HepG2 (cell line): ENCODE data around the gene DVL3. TPM values are rescaled to one million over a fixed set of nuclear protein-coding genes. Genes with fewer than 3 reads are reported as not detected.

Source experiments
- ATF1 ChIP-seq: IDR thresholded peaks from 2 replicates; pipeline ENCODE4 v1.6.1; 2016; ENCODE audit warnings: mild to moderate bottlenecking, control low read depth
- GZF1 ChIP-seq: sonication (generic); formaldehyde crosslinking; IDR thresholded peaks from 2 replicates; pipeline ENCODE4 v1.5.1; 2020; ENCODE audit warnings: mild to moderate bottlenecking, missing genetic modification reagents
- HNF1A ChIP-seq, 2 experiments: sonication (generic) in 1 of 2; formaldehyde crosslinking in 1 of 2; IDR thresholded peaks; 2 replicates each; pipeline versions ENCODE4 v1.4.0 to v1.6.1; 2016 to 2020; ENCODE audit warnings: borderline replicate concordance in 1 of 2, low read depth in 1 of 2, mild to moderate bottlenecking in 1 of 2, missing genetic modification reagents in 1 of 2
- HNF4G ChIP-seq, 2 experiments: sonication (generic) in 1 of 2; formaldehyde crosslinking in 1 of 2; IDR thresholded peaks; 2 replicates each; pipeline versions ENCODE4 v1.4.0 to v1.6.1; 2011 to 2020; ENCODE audit warnings: borderline replicate concordance in 2 of 2, low read depth in 2 of 2, mild to moderate bottlenecking in 2 of 2, low read length in 1 of 2, missing genetic modification reagents in 1 of 2, moderate library complexity in 1 of 2
- KAT8 ChIP-seq: IDR thresholded peaks from 2 replicates; pipeline ENCODE4 v1.6.1; 2016; ENCODE audit warnings: missing genetic modification reagents, missing compliant biosample characterization
- KDM4B ChIP-seq: sonication (generic); formaldehyde crosslinking; IDR thresholded peaks from 2 replicates; pipeline ENCODE4 v1.4.0; 2020; ENCODE audit warnings: missing genetic modification reagents
- LCORL ChIP-seq, 2 experiments: fragments of 450-650 bp in 1 of 2; sonication (generic) in 1 of 2; formaldehyde crosslinking in 1 of 2; IDR thresholded peaks; 2 replicates each; pipeline versions ENCODE4 v1.5.0 to v1.6.1; 2017 to 2020; ENCODE audit warnings: antibody characterized with exemption in 1 of 2, missing genetic modification reagents in 1 of 2
- MTA1 ChIP-seq: sonication (generic); formaldehyde crosslinking; IDR thresholded peaks from 2 replicates; pipeline ENCODE4 v1.4.0; 2020; ENCODE audit warnings: missing genetic modification reagents, mild to moderate bottlenecking, borderline replicate concordance
- NR2F2 ChIP-seq: IDR thresholded peaks from 2 replicates; pipeline ENCODE4 v1.6.1; 2012; ENCODE audit warnings: low read depth, inconsistent platforms, borderline replicate concordance
- POGK ChIP-seq: sonication (generic); formaldehyde crosslinking; conservative IDR thresholded peaks from 2 replicates; pipeline ENCODE4 v1.8.0; 2022; ENCODE audit warnings: mild to moderate bottlenecking, moderate library complexity, missing genetic modification reagents
- POLR2AphosphoS2 ChIP-seq: IDR thresholded peaks from 2 replicates; pipeline ENCODE4 v1.6.1; 2011; ENCODE audit warnings: low read depth, low read length, improper control_type of control experiment
- PRMT3 ChIP-seq: sonication (generic); formaldehyde crosslinking; IDR thresholded peaks from 2 replicates; pipeline ENCODE4 v1.8.1; 2022; ENCODE audit warnings: low read depth, mild to moderate bottlenecking, moderate library complexity, missing genetic modification reagents, borderline replicate concordance
- RBM22 ChIP-seq: fragments of 200-400 bp; formaldehyde crosslinking; optimal IDR thresholded peaks from 2 replicates; pipeline ENCODE3; 2017; ENCODE audit warnings: mild to moderate bottlenecking, low read length, moderate library complexity
- SPEN ChIP-seq: sonication (generic); formaldehyde crosslinking; IDR thresholded peaks from 2 replicates; pipeline ENCODE4 v1.5.1; 2020; ENCODE audit warnings: low read depth, mild to moderate bottlenecking, missing genetic modification reagents
- TFE3 ChIP-seq: IDR thresholded peaks from 2 replicates; pipeline ENCODE4 v1.6.1; 2016
- ZFY ChIP-seq: sonication (generic); formaldehyde crosslinking; IDR thresholded peaks from 2 replicates; pipeline ENCODE4 v1.4.0; 2020; ENCODE audit warnings: missing genetic modification reagents
- ZMYM4 ChIP-seq: sonication (generic); formaldehyde crosslinking; IDR thresholded peaks from 2 replicates; pipeline ENCODE4 v1.8.1; 2023; ENCODE audit warnings: mild to moderate bottlenecking, missing genetic modification reagents
- ZNF7 ChIP-seq: IDR thresholded peaks from 2 replicates; pipeline ENCODE4 v1.6.1; 2016; ENCODE audit warnings: missing biosample characterization, missing genetic modification reagents
- ZNF709 ChIP-seq: sonication (generic); formaldehyde crosslinking; IDR thresholded peaks from 2 replicates; pipeline ENCODE4 v1.5.0; 2020; ENCODE audit warnings: mild to moderate bottlenecking, missing genetic modification reagents
- ZNF724P ChIP-seq: sonication (generic); formaldehyde crosslinking; IDR thresholded peaks from 2 replicates; pipeline ENCODE4 v1.8.0; 2022; ENCODE audit warnings: missing genetic modification reagents, borderline replicate concordance
- polyA plus RNA-seq, 8 experiments: library from polyadenylated mRNA; depleted of rRNA in 3 of 8; stranded (reverse) in 7 of 8; unstranded in 1 of 8; fragments of >200 nt; fragmentation: Illumina TruSeq in 4 of 8; extraction: Trizol in 4 of 8; gene quantifications; 2 replicates each; pipeline versions ENCODE4 v1.2.1 to v1.2.3, GENCODE V29; 2011 to 2016; ENCODE audit warnings: low read depth in 4 of 8, missing spikeins in 1 of 8, mixed read lengths in 1 of 8; ENCODE audit not compliant: insufficient read depth in 1 of 8
- total RNA-seq, 5 experiments: library from RNA; depleted of rRNA; stranded (reverse); fragments of >200 nt; fragmentation: Illumina TruSeq; extraction: Trizol; gene quantifications; 2 replicates each; pipeline ENCODE4 v1.2.3, GENCODE V29; 2016; ENCODE audit warnings: low read depth in 1 of 5

DVL3 gene
- total and polyA plus RNA-seq, 2 of the 13 experiments (the other 11 are each of a cell fraction or from before 2014, with no cell fraction given): 29.0 to 36.1 TPM

DNA sequence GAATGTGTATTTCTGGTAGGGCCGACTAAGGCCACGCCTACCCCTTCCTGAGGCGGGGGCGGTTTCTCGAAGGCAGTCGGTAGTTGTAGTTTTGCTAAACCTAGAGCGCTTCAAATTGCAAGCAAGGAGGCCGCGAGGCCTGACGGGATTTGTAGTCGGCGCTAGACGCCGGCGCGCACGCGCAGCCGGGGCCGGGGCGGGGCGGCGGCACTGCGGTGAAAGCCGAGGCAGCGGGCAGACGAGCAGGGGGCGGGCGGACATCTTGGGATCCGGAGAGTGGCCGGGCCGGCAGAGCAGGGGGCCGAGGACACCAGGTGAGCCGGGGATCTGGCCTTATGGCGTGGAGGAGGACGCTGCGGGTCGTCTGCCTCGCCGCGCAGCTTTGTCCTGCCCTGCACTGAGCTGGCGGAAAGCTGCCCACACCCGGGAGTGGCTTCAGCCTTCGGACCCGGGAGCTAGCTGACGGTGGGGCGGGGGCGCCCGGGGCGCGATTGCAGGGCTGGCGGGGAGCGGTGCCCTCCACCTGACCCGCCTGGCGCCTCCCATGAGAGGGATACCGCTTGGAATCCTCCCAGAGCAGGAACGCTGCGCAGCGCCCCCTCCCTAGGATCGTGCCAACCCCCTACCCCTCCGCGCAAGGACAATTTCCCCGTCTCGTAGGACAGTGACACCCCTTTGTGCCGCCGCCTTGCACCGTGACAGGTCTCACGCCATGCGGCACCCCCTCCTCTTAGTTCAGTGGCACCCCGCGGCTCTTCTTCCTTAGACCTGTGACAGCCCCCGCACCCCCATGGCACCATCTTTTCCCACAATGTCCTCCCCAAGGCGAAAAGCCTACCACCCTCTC is 19.7 kb downstream of the DVL3 start, which contains the start of gene AP2M1 (continued):
- TF ChIP-seq POLR2AphosphoS2 (0 out of 2 replicates have a peak, but pooled peaks have one; percentile 38), TFE3 (CRISPR knock-in tag) (peak; percentile 30; the same call in 1 of the 2 replicates), LCORL (IDR thresholded peaks at IDR 0.05) (no peak), LCORL (CRISPR knock-in tag; IDR thresholded peaks at IDR 0.05) (peak; percentile 73), ATF1 (no peak), ZFY (peak; percentile 67), POGK (CRISPR knock-in tag) (peak; percentile 70), GZF1 (CRISPR knock-in tag) (no peak), ZNF724P (CRISPR knock-in tag) (no peak), HNF1A (IDR thresholded peaks at IDR 0.05; ENCODE audit: low read depth) (0 out of 2 replicates have a peak, but pooled peaks have one; percentile 26), HNF1A (CRISPR knock-in tag; IDR thresholded peaks at IDR 0.05; ENCODE audit: borderline replicate concordance) (no peak), MTA1 (CRISPR knock-in tag) (0 out of 2 replicates have a peak, but pooled peaks have one; percentile 2), SPEN (peak; percentile 63; the same call in 1 of the 2 replicates), ZMYM4 (CRISPR knock-in tag) (peak; percentile 44; the same call in 1 of the 2 replicates), KAT8 (CRISPR knock-in tag) (peak; percentile 44; the same call in 1 of the 2 replicates), PRMT3 (no peak), KDM4B (CRISPR knock-in tag) (no peak), ZNF709 (CRISPR knock-in tag) (peak; percentile 83), NR2F2 (no peak; the same call in 1 of the 2 replicates), ZNF7 (CRISPR knock-in tag) (no peak), HNF4G (IDR thresholded peaks at IDR 0.05; ENCODE audit: borderline replicate concordance, low read depth, low read length) (no peak), HNF4G (CRISPR knock-in tag; IDR thresholded peaks at IDR 0.05; ENCODE audit: borderline replicate concordance, low read depth) (no peak), RBM22 (no peak)
